Limb (tissue), 2 donors: ENCODE results near the gene IDH2.
"Not testable (repeated sequence)": the region's sequence is repeated elsewhere in the genome, so short reads cannot be mapped to it uniquely, and the experiment has no call there.

Source experiments
- DNase-seq, 2 donors: peaks; one replicate each; pipeline ENCODE4 v3.0.0-alpha.2; 2016; ENCODE audit errors: extremely low spot score in 2 of 2

IDH2 gene

DNA sequence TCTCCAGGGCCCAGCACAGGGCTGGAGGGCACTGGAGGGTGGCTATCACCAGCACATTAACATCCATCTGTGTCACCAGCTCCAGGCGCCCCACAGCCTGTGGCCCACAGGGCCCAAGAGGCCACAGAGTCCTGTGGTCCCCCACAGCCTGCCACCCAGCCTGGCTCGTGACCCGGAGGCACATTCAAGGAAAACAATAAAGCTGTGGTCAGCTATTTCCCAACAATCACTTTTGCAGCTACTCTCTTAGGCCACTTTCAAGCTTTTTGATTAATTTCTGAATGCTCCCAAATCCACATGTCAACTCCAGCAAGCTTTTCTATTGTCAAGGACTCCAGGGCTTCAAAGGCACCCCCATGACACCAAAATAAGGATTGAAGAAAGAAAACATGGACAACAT, 16.7 kb downstream of the IDH2 start:
- no peak for DNase-seq

DNA sequence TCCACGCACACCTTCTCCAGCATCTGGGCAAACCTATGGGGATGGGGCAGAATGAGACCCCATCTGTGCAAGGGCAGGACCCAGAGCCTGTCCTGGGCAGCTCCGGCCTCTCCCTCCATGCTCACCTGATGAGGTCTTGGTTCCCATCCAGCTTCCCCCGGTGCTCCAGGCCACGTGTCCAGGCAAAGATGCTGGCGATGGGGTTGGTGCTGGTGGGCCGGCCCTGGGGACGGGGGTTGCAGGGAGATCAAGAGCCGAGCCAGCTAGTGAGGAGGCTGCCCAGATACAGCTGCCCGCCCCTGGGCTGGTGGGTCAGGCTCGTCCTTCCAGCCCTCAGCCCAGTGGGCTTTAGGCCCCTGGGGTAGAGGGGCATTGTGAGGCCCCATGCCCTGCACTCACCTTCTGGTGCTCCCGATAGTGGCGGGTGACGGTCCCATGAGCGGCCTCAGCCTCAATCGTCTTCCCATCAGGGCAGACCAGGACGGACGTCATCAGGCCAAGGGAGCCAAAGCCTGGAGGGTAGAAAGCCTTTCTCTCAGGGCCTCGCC, 17.3 kb downstream of the IDH2 start:
- DNase-seq, result no peak

DNA sequence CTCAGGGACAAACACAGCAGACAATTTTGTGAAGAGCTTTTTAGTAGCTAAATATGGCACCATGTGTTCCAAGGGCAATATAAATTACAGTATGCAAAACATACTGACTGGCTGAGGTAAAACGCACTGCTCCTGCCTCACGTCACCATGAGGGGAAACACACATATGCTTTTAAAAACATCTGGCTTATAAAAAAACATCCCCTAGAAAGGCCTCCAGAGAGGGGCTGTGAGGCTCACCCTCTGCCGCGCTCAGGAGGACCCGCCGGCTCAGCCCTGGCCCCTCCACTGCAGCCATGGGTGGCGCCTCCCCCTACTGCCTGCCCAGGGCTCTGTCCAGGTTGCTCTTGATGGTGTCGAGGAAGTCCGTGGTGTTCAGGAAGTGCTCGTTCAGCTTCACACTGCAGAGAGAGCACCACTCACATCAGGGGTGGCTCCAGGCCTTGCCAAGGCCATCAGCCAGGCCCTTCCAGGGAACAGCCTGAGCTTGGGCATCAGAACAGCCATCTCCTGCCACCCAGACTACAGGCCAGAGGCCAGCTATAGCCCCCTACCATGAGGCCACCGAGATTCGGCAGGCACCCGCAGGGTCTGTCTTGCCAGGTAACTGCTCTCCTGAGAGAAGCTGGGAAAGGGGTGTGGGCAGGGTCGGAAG, 18.2 kb downstream of the IDH2 start:
- no peak for DNase-seq

DNA sequence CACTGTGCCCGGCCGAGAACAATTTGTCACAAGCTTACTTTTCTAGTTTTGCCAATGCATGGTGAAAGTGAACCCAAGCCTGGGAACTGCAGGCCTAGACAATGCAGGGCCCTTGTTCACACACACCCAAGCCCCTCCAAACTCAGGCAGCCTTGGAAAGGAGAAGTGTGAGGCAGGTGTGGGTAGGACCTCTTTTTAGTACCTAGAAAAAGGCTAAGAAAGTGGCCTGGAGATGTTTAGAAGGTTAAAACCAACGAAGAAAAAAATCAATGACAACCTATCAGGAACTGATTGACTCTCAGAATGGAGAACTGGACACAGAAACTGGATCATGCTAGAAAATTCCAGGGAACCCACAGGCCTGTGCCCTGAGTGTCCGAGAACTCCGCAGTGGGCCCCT, 18.8 kb downstream of the IDH2 start:
- no peak for DNase-seq

DNA sequence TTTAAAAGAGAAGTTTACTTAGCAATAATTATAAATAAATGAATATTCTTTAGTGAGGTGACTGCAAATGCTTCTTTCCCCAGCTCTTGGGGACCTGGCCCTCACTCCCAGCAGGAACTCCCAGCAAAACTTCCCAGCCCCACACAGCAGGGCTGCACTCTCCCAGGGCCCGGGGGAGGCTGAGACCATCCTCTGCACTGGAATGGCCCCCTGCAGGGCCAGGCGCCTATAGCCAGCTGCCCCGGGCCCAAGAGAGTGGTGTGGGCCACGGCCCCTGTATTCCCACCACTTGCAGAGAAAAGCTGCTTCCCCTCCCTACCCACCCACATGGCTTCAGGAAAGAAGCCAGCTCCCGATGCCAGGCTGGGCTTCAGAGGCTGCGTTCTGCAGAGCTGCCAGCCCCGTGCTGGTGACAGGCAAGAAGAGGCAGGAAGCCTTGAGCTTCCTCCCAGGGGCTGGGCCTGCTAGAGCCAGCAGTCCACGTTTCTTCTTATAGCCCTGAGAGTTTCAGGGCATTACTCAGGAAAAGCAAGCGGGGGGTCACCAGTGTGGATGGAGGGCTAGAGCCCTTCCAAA, 20.0 kb downstream of the IDH2 start:
- no peak for DNase-seq

DNA sequence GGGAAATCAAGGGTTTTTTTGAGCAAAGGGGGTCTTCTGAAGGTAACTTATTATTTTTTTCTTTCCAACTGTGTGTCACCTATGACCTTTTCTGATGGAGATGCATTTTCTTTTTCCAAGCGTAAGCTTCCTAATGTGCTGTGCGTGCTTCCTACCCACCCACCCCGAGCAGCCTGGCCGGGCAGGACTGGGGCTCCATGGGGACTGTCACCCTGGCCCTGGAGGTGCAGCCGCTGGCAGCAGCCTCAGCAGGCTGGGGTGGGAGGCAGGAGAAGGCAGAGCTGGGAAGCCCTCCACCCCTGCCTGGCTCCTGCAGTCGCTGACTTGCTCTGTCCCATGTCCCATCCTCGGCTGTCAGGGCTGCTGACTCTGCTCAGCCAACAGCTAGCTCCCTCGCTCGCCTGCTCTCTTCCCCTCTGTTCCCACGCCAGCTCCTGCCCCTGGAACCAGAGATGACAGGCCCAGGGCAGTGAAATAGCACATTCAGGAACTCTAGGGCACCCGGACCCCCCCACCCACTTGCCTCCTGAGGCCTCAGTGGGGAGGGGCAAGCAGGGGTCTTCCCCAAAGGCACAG, 21.4 kb downstream of the IDH2 start:
- no peak for DNase-seq

DNA sequence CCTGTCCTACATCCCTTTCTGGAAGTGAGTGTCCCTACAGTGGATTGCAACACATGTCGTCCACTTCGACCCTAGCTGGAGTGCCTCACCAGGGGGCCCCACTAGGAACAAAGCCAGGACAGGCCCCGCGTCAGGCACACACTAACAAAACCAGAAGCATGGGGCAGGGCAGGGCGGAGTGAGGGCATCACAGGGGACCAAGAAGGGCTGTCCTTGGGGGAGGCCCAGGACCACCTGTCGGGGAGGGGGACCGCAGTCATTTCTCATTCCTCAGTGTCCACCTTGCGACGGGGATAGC, 21.9 kb downstream of the IDH2 start:
- DNase-seq, result no peak

DNA sequence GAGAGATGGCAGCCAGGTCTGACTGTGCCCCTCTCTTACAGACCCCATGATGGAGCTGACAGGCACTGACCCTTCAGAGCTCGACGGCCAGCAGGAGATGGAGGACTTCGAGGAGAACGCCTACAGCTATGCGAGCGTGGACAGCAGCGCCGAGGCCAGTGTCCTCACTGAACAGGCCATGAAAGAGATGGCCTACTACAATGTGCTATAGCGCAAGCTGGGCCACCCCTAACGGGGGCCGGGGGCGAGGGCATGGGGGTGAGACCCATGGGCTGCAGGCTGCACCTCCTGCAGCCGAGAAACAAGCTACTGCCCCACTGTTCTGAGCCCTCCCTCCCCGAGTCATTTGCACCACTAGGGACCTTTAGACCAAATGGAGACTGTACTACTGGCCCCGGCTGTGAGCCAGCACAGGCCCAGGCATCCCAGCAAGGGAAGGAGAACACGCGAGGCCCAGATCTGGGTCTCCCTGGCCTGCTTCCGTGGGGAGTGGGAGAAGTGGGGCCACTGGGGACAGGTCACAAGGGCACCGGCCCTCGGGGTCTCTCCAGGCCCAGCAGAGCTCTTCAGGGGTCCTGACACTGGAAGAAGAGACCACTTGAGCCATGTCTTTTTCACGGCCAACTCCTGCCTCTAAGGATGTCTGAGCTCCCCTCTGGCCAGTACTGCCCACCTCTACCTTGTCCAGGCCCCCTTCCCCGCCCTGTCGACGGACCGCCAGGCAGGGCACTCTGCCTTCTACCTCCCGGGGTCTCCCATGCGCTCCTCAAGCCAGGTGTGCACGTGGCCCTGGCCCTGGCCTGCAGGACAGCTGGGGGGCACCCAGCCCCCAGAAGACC, 22.4 kb downstream of the IDH2 start:
- no peak for DNase-seq

DNA sequence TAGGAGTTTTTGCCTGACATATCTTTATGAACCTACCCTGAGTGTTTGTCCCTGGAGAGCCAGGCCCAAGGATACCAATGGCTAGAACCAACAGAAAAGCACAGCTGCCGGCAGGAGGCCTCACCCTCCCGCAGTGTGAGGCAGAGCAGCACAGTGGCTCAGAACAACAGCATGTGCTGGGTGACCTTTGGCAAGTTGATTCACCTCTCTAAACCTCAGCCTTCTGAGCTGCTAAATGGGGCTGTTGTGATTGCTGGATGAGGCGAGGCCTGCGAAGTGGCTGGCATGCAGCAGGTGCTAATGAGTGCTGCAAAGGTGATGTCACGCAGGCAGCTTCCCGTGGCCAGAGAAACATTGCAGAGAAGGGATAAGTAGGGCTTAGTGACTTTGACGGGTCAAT, 23.3 kb downstream of the IDH2 start:
- DNase-seq, result no peak

DNA sequence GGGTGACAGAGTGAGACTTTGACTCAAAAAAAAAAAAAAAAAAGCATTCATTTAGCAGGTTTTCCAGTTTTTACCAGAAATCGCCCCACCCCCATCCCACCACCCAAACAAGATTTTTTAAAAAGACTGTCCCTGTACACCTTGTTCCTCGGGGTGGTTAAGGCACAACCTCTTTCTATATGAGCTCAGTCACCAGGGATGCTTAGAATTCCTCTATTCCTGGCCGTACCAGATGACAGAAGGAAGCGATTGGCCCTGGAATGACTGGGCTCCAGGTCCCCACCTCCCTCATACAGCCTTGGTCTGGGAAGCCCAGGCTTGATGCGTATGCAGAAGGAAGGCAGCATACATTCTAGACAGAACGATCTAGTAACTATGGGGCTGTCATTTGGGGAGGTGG, 25.6 kb downstream of the IDH2 start:
- DNase-seq, result no peak

DNA sequence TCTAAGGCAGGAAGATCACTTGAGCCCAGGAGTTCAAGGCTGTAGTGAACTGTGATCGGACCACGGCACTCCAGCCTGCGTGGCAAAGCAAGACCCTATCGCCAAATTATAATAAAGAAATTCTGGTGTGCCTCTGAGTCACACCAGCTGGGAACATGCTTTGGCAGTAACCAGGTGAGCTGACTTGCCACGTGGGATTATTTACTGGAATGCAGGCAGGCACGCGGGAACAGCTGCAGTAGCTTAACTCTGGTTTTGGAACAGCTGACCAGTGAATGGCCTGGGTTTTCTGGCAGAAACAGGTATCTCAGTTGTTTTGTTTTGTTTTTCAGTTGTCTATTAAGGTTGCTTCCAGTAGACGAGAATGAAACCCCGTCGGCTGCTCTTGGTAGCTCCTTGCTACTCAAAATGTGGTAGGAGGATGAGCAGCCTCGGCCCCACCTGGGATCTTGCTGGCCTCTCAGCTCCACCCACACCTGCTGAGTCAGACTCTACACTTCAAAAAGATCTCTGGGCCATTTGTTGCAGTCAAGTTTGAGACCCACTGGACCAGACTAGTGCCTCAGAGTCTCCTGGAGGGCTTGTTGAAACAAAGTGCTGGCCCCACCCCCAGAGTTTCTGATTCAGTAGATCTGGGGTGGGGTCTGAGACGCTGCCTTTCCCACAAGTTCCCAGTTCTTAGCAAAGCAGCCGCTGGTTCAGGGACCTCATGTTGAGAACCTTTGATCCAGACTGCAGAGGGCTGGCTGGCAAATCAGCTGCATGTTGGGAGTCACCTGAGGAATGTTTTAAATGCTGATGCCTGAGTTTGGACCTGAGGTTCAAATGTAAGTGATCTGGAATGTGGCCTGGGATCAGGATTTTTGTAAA, 26.6 kb downstream of the IDH2 start:
- no peak for DNase-seq

DNA sequence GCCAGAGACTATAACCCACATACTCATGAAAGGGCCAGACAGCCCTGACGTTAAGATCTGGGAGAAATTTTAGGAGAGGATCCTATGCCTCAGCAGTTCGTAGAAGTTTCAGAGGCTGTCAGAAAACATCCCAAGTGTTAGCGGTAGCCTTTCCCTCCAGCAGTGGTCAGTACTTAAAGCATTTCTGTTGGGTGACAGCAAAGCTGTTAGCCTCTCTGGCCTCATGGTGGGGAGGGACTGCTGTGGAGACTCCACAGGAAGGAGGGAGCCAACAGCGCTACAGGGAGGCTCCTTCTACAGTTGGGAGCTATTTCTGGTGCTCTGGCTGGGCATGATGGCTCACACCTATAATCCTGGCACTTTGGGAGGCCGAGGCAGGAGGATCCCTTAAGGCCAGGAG, 27.4 kb downstream of the IDH2 start:
- no peak for DNase-seq

DNA sequence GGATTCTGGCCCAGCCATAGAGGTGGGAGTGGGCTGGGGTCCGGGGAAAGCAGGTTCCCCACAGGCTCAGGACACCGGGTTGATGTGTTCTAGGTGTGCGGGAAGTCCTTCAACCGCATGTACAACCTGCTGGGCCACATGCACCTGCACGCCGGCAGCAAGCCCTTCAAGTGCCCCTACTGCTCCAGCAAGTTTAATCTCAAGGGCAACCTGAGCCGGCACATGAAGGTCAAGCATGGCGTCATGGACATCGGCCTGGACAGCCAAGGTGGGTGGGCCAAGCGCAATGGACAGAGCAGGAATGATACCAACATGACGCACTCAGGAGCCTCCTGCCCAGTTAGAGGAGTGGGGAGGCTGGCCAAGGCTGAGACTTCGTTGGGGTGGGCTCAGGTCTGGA, 28.2 kb downstream of the IDH2 start:
- no peak for DNase-seq

DNA sequence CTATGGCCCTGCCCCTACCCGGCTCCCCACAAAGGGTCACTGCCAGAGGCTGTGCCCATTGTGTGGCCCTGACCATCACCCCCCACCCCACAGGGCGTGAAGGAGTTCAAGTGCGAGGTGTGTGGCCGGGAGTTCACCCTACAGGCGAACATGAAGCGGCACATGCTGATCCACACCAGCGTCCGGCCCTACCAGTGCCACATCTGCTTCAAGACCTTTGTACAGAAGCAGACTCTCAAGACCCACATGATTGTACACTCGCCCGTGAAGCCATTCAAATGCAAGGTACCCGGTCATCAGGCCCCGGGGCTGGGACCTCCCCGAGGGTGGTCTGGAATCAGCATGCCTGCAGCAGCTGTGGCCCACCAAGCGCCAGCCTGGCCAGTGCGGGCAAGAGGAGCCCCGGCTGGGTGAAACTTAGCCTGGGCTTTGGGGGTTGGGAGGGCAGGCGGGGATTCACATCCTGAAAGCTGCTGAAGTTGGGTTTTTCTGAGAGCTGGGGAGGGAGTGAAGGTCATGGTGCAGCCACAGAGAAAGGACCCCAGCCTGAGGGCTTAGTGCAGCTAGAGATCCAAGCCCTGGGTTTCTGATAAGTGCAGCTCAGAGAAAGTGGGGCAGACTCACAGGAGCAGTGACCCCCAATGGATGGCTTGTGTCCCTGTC, 29.2 kb downstream of the IDH2 start:
- DNase-seq, result no peak

DNA sequence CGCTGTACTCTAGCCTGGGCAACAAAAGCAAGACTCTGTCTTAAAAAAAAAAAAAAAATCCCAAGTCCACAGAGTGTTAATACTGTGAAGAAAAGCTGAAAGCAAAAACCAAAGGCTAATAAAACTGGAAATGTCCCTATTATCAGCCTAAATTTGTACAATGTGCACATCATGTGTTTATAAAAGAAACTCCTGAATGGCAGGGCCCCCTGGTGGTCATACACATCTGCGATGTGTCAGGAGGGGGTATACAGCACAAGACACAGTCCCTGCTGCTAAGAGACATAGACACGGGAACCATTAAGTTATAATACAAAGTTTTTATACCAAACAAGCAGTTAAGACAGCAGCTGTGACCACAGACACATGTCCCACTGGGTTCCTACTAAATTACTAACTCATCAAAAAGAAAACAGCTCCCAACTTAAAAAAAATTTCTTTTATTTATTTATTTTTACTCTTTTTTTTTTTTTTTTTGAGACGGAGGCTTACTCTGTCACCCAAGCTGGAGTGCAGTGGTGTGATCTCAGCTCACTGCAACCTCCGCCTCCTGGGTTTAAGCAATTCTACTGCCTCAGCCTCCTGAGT, 31.0 kb downstream of the IDH2 start:
- DNase-seq, result peak; percentile 78 to 79

DNA sequence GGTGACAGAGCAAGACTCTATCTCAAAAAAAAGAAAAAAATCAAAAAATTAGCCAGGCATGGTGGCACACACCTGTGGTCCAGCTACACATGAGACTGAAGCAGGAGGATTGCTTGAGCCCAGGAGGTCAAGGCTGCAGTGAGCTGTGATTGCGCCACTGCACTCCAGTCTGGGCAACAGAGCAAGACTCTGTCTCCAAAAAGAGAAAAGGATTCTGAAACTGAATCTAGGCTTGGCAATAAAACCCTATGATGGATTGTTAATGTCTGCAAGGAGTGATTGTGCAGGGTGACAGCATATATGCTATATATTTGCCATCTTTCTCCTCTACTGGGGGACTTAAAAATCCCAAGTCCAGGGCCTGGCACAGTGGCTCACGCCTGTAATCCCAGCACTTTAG, 31.6 kb downstream of the IDH2 start:
- not testable (repeated sequence) for DNase-seq

DNA sequence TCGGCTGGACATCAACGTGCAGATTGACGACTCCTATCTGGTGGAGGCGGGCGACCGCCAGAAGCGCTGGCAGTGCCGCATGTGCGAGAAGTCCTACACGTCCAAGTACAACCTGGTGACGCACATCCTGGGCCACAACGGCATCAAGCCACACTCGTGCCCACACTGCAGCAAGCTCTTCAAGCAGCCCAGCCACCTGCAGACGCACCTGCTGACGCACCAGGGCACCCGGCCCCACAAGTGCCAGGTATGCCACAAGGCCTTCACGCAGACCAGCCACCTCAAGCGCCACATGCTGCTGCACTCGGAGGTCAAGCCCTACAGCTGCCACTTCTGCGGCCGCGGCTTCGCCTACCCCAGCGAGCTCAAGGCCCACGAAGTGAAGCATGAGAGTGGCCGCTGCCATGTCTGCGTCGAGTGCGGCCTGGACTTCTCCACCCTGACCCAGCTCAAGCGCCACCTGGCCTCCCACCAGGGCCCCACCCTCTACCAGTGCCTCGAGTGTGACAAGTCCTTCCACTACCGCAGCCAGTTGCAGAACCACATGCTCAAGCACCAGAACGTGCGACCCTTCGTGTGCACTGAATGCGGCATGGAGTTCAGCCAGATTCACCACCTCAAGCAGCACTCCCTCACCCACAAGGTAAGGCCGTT, 34.2 kb downstream of the IDH2 start:
- no peak for DNase-seq

DNA sequence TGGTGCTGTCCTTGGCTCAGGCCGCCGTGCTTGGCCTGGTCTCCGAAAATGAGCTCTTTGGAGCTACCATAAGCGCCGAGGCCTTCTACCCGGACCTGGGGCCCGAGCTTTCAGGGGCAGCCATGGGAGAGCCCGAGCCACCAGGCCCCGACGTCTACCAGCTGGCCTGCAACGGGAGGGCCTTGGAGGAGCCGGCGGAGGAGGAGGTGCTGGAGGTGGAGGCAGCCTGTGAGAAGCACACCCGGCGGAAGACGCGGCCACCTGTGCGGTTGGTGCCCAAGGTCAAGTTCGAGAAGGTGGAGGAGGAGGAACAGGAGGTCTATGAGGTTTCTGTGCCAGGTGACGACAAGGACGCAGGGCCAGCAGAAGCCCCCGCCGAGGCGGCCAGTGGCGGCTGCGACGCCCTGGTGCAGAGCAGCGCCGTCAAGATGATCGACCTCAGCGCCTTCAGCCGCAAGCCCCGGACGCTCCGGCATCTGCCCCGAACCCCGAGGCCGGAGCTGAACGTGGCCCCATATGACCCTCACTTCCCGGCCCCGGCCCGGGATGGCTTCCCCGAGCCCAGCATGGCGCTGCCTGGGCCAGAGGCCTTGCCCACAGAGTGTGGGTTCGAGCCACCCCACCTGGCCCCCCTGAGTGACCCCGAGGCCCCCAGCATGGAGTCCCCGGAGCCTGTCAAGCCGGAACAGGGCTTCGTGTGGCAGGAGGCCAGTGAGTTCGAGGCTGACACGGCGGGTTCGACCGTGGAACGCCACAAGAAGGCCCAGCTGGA, 34.9 kb downstream of the IDH2 start:
- no peak for DNase-seq

DNA sequence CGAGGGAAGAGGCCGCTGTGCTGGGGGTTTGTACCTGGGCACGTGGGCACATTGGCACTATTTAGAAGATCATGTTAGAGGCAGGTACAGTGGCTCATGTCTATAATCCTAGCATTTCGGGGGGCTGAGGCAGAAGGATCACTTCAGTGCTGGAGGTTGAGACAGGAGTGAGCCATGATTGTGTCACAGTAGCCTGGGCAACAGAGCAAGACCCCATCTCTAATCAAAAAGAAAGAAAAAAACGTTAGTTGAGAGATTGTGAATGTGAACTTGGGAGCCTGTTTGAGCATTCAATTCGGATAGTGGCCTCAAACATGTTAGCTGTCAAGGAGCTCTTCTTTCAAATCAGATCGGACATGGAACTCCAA, 36.6 kb downstream of the IDH2 start:
- no peak for DNase-seq
